Activated T-helper 2 cell treated with anti-CD3 and anti-CD28 coated beads, Interferon-gamma antibody, Interleukin-2, Interleukin-4, amounts not matched to agents 10 μg/mL and 5 μg/mL and 100 μg/mL, durations not matched to agents 14 hours and 24 hours and 36 hours (primary cell): ENCODE data around the gene NRXN2. TPM values are rescaled to one million over a fixed set of nuclear protein-coding genes. Genes with fewer than 3 reads are reported as not detected.

ENCODE experiments used
- DNase-seq: peaks from one replicate; pipeline ENCODE4 v3.0.0; 2021; ENCODE audit warnings: low spot score
- H3K27ac Mint-ChIP-seq: one replicate; pipeline ENCODE4 v1.8.0; 2021; ENCODE audit warnings: mixed read lengths
- H3K27me3 Mint-ChIP-seq: one replicate; pipeline ENCODE4 v1.8.0; 2021; ENCODE audit warnings: low read depth, mixed read lengths
- H3K36me3 Mint-ChIP-seq: one replicate; pipeline ENCODE4 v1.8.0; 2021; ENCODE audit warnings: low read depth, mixed read lengths
- H3K4me1 Mint-ChIP-seq: one replicate; pipeline ENCODE4 v1.8.0; 2021; ENCODE audit warnings: low read depth, mixed read lengths
- H3K4me3 Mint-ChIP-seq: one replicate; pipeline ENCODE4 v1.8.0; 2021; ENCODE audit warnings: low read depth, mild to moderate bottlenecking, moderate library complexity, mixed read lengths
- H3K9me3 Mint-ChIP-seq: one replicate; pipeline ENCODE4 v1.8.0; 2021; ENCODE audit warnings: mixed read lengths
- intact Hi-C: fragments of 100-400 bp; cut with micrococcal nuclease; formaldehyde crosslinking; loops from one replicate; pipeline ENCODE4 v1.15.1; 2023
- total RNA-seq: library from RNA; stranded (reverse); gene quantifications from 2 replicates; pipeline ENCODE4 v1.2.3, GENCODE V29; 2022

NRXN2 gene
- total RNA-seq, 1 donor from 2014 or later = not detected

GRCh38 chr11:64764040-64764611, 41.1 kb upstream of the NRXN2 start:
- Mint-ChIP-seq H3K9me3 (no peaks in the 10 kb centered on the region), H3K27me3 (no peaks in the 10 kb centered on the region), H3K36me3 (peaks cover 76% of the 10 kb centered on the region), H3K27ac (peak overlapping the region; percentile 86), H3K4me1 (peaks cover 66% of the 10 kb centered on the region), H3K4me3 (peak overlapping the region; percentile 75)
- peak; percentile 51 for DNase-seq
- intact Hi-C loops = no loop called here

- Mint-ChIP-seq H3K4me1 (peaks cover 65% of the 10 kb centered on the region), H3K27ac (peak overlapping the region; percentile 86), H3K27me3 (no peaks in the 10 kb centered on the region), H3K4me3 (peak overlapping the region; percentile 75), H3K9me3 (no peaks in the 10 kb centered on the region), H3K36me3 (peaks cover 70% of the 10 kb centered on the region)
- intact Hi-C loops = no loop called here
- DNase-seq = no peak
Observed at GRCh38 chr11:64763526-64764039, 40.6 kb upstream of the NRXN2 start.

- Mint-ChIP-seq H3K27me3 (no peaks in the 10 kb centered on the region), H3K4me1 (peaks cover 59% of the 10 kb centered on the region)
Observed at GRCh38 chr11:64762674-64763525, 39.9 kb upstream of the NRXN2 start.

DNA sequence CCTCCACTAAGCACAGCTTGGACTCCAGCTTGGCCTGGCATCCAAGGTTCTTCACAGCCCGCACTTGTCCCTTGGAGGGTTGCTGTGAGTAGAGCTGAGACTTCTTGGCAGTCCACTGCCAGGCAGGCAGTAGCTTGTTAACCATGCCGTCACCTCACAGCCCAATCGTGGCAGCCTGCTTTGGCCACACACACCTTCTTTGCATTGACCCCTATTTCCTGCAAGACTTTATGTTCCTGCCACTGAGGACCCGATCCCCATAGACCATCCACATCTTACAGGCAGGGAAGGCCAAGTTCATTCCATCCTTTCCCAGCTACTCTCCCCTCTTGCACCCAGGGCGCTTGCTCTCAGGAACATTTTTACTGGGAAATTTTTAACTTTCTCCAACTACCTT, 39.3 kb upstream of the NRXN2 start:
- intact Hi-C loops = no loop called here
- H3K27ac Mint-ChIP-seq = peak overlapping the region; percentile 67
- H3K4me1 Mint-ChIP-seq = peaks cover 53% of the 10 kb centered on the region
- H3K36me3 Mint-ChIP-seq = peaks cover 57% of the 10 kb centered on the region
- DNase-seq = no peak
- H3K27me3 Mint-ChIP-seq = no peaks in the 10 kb centered on the region
- peak overlapping the region; percentile 15 for H3K4me3 Mint-ChIP-seq
- H3K9me3 Mint-ChIP-seq = no peaks in the 10 kb centered on the region

More at GRCh38 chr11:64762674-64763525, 39.9 kb upstream of the NRXN2 start:
- Mint-ChIP-seq H3K36me3 (peaks cover 64% of the 10 kb centered on the region), H3K27ac (peak overlapping the region; percentile 67), H3K4me3 (peak overlapping the region; percentile 6), H3K9me3 (no peaks in the 10 kb centered on the region)
- intact Hi-C loops = no loop called here
- DNase-seq = no peak

GRCh38 chr11:64760759-64761420, 37.9 kb upstream of the NRXN2 start:
- no peak for DNase-seq
- intact Hi-C loops = no loop called here
- H3K27me3 Mint-ChIP-seq = no peaks in the 10 kb centered on the region
- peaks cover 46% of the 10 kb centered on the region for H3K36me3 Mint-ChIP-seq
- peaks cover 45% of the 10 kb centered on the region for H3K4me1 Mint-ChIP-seq
- peak overlapping the region; percentile 67 for H3K27ac Mint-ChIP-seq
- H3K9me3 Mint-ChIP-seq = no peaks in the 10 kb centered on the region
- no peak overlapping the region for H3K4me3 Mint-ChIP-seq

GRCh38 chr11:64759722-64760719, 37.0 kb upstream of the NRXN2 start, which contains the start of gene PYGM:
TSS of gene PYGM (minus strand) at chr11:64759974. CDS start at chr11:64759898, 76 bp downstream.
- Mint-ChIP-seq H3K27me3 (no peaks in the 10 kb centered on the region), H3K27ac (peak within 1 kb of the TSS; percentile 67), H3K9me3 (no peaks in the 10 kb centered on the region), H3K4me1 (peaks cover 40% of the 10 kb centered on the region), H3K4me3 (no peak within 1 kb of the TSS), H3K36me3 (peaks cover 38% of the 10 kb centered on the region)
- DNase-seq = no peak
- intact Hi-C loops = no loop called here

DNA sequence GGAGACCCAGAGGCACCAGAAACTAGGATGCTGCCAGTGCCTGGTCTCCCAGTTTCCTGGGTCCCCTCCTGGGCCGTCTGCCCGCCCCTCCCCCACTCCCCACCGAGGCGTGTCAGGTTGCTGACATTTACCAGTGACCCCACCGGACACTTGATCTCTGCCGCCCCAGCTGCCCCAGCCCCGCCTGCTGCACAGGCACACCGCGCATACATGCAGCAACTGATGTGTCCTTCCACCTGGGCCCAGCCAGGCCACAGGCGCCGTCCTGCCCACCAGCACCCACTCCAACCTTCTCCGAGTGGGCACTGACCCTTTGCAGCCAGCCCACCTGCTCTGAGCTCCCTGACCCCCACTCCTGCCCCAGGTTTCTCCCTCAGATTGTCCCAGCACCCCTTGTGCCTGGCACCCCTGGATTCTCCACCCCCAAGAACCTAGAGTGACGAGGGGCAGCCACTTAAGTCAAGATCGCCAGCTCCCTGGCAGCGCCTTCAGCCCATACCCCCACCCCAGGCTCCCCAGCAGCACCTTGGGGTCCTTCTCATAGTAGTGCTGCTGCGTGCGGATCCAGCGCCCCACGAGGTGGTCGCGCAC, 36.2 kb upstream of the NRXN2 start:
- peaks cover 32% of the 10 kb centered on the region for H3K4me1 Mint-ChIP-seq

GRCh38 chr11:64758330-64759079, 35.5 kb upstream of the NRXN2 start:
- peaks cover 26% of the 10 kb centered on the region for H3K36me3 Mint-ChIP-seq
- no peaks in the 10 kb centered on the region for H3K9me3 Mint-ChIP-seq
- no peak overlapping the region for H3K27ac Mint-ChIP-seq
- H3K4me1 Mint-ChIP-seq = peaks cover 24% of the 10 kb centered on the region
- no peak overlapping the region for H3K4me3 Mint-ChIP-seq
- intact Hi-C loops = no loop called here
- no peaks in the 10 kb centered on the region for H3K27me3 Mint-ChIP-seq
- no peak for DNase-seq

More for the DNA sequence above, 36.2 kb upstream of the NRXN2 start:
- Mint-ChIP-seq H3K4me3 (no peak overlapping the region), H3K36me3 (peaks cover 30% of the 10 kb centered on the region), H3K9me3 (no peaks in the 10 kb centered on the region), H3K27ac (no peak overlapping the region), H3K27me3 (no peaks in the 10 kb centered on the region)
- DNase-seq = no peak
- intact Hi-C loops = no loop called here

GRCh38 chr11:64757549-64758329, 34.7 kb upstream of the NRXN2 start:
- H3K4me3 Mint-ChIP-seq = no peak overlapping the region
- H3K36me3 Mint-ChIP-seq = peaks cover 22% of the 10 kb centered on the region
- intact Hi-C loops = no loop called here
- peaks cover 18% of the 10 kb centered on the region for H3K4me1 Mint-ChIP-seq
- H3K27me3 Mint-ChIP-seq = no peaks in the 10 kb centered on the region
- H3K27ac Mint-ChIP-seq = no peak overlapping the region
- H3K9me3 Mint-ChIP-seq = no peaks in the 10 kb centered on the region
- no peak for DNase-seq

- no peak overlapping the region for H3K4me3 Mint-ChIP-seq
- intact Hi-C loops = no loop called here
- peaks cover 27% of the 10 kb centered on the region for H3K36me3 Mint-ChIP-seq
- H3K27ac Mint-ChIP-seq = no peak overlapping the region
- H3K27me3 Mint-ChIP-seq = no peaks in the 10 kb centered on the region
- no peak for DNase-seq
- no peaks in the 10 kb centered on the region for H3K9me3 Mint-ChIP-seq
- H3K4me1 Mint-ChIP-seq = peaks cover 8% of the 10 kb centered on the region
Observed at GRCh38 chr11:64755681-64756361, 32.8 kb upstream of the NRXN2 start.
